Thyroid gland (tissue), 4 donors: Measurements from ENCODE around the gene MGMT. TPM values are rescaled to one million over a fixed set of nuclear protein-coding genes. Genes with fewer than 3 reads are reported as not detected.

Experiments used
- DNase-seq, 2 donors: peaks; one replicate each; pipeline ENCODE4 v3.0.0-alpha.2; 2019
- H3K27ac ChIP-seq, 3 donors: fragments of 200-600 bp; sonication (generic); 1 replicate in 2 of 3; 2 replicates in 1 of 3; pipeline ENCODE4 v1.5.1; 2016 to 2019; ENCODE audit warnings: mild to moderate bottlenecking in 1 of 3, moderate library complexity in 1 of 3
- H3K27me3 ChIP-seq: fragments of 200-600 bp; sonication (generic); one replicate; pipeline ENCODE4 v1.5.1; 2019
- H3K36me3 ChIP-seq, 2 donors: fragments of 200-600 bp; sonication (generic); one replicate each; pipeline ENCODE4 v1.5.1; 2016 to 2019
- H3K4me1 ChIP-seq, 2 donors: fragments of 200-600 bp; sonication (generic); one replicate each; pipeline ENCODE4 v1.5.1; 2017 to 2019
- H3K4me3 ChIP-seq, 3 donors: fragments of 200-600 bp; sonication (generic); replicated peaks in 1 of 3; 1 replicate in 2 of 3; 2 replicates in 1 of 3; pipeline ENCODE4 v1.5.1; 2016; ENCODE audit warnings: mild to moderate bottlenecking in 1 of 3
- H3K9me3 ChIP-seq: fragments of 200-600 bp; sonication (generic); one replicate; pipeline ENCODE4 v1.5.1; 2017
- CTCF ChIP-seq, 6 experiments: fragments of 200-600 bp in 3 of 6; fragments of 450-650 bp in 3 of 6; sonication (generic) in 3 of 6; IDR thresholded peaks; one replicate each; pipeline ENCODE4 v1.5.1; 2016 to 2019; ENCODE audit warnings: antibody characterized with exemption in 6 of 6, mild to moderate bottlenecking in 2 of 6, inconsistent platforms in 1 of 6, moderate library complexity in 1 of 6
- POLR2A ChIP-seq, 2 donors: fragments of 450-650 bp; IDR thresholded peaks; one replicate each; pipeline ENCODE4 v1.6.1; 2017; ENCODE audit warnings: antibody characterized with exemption in 2 of 2, mild to moderate bottlenecking in 2 of 2, moderate library complexity in 1 of 2
- WGBS, 2 donors: methylation state at CpG; one replicate each; pipeline ENCODE4 v1.1.5; 2017; 5-methylcytosine and 5-hydroxymethylcytosine counted together
- intact Hi-C: fragments of 100-400 bp; cut with DNase I; formaldehyde crosslinking; loops from one replicate; pipeline ENCODE4 v1.15.1; 2023
- total RNA-seq, 4 donors: library from RNA; depleted of rRNA; stranded (reverse); fragments of >200 nt; gene quantifications; one replicate each; pipeline ENCODE4 v1.2.3, GENCODE V29; 2016

Gene MGMT
- total RNA-seq, 4 donors from 2014 or later = 17.6 to 48.7 (median 30.7) TPM

GRCh38 chr10:129793996-129794395 is 327.0 kb downstream of the MGMT start:
- 92 to 96% methylated on average over 22 of the region's 22 CpGs for WGBS, 2 donors
- Histone ChIP-seq H3K9me3 (no peaks in the 10 kb centered on the region), H3K4me1 (no peaks in the 10 kb centered on the region), H3K27ac (no peak overlapping the region), H3K27me3 (no peaks in the 10 kb centered on the region), H3K36me3 (no peaks in the 10 kb centered on the region), H3K4me3 (no peak overlapping the region)
- TF ChIP-seq CTCF (IDR thresholded peaks at IDR 0.05) (no peak), POLR2A (IDR thresholded peaks at IDR 0.05) (no peak)
- DNase-seq = no peak
- intact Hi-C loops = no loop called here

GRCh38 chr10:129796710-129797420 is 329.8 kb downstream of the MGMT start:
- intact Hi-C loops = no loop called here
- Histone ChIP-seq H3K27me3 (no peaks in the 10 kb centered on the region), H3K4me1 (no peaks in the 10 kb centered on the region), H3K4me3 (no peak overlapping the region), H3K27ac (no peak overlapping the region), H3K36me3 (no peaks in the 10 kb centered on the region), H3K9me3 (no peaks in the 10 kb centered on the region)
- no peak for TF ChIP-seq POLR2A (IDR thresholded peaks at IDR 0.05)
- no peak for TF ChIP-seq CTCF (IDR thresholded peaks at IDR 0.05)
- WGBS, 2 donors = 76 to 87% methylated on average over 6 to 14 of the region's 14 CpGs
- no peak for DNase-seq

- no peak for DNase-seq
- no peak for TF ChIP-seq POLR2A (IDR thresholded peaks at IDR 0.05)
- Histone ChIP-seq H3K27ac (no peak overlapping the region), H3K9me3 (no peaks in the 10 kb centered on the region), H3K36me3 (no peaks in the 10 kb centered on the region), H3K4me1 (no peaks in the 10 kb centered on the region), H3K27me3 (no peaks in the 10 kb centered on the region), H3K4me3 (no peak overlapping the region)
- intact Hi-C loops = no loop called here
- WGBS, 2 donors = 53 to 94% methylated on average over 3 of the region's 3 CpGs
These were observed 332.9 kb downstream of the MGMT start for GRCh38 chr10:129799942-129800341.

- no peak for DNase-seq
- intact Hi-C loops = no loop called here
- H3K36me3 ChIP-seq = no peaks in the 10 kb centered on the region
- no peak overlapping the region for H3K4me3 ChIP-seq
- 71 to 72% methylated on average over 7 to 14 of the region's 14 CpGs for WGBS, 2 donors
- no peaks in the 10 kb centered on the region for H3K27me3 ChIP-seq
- H3K9me3 ChIP-seq = no peaks in the 10 kb centered on the region
- no peaks in the 10 kb centered on the region for H3K4me1 ChIP-seq
- H3K27ac ChIP-seq = no peak overlapping the region
- TF ChIP-seq POLR2A (IDR thresholded peaks at IDR 0.05) = no peak
- TF ChIP-seq CTCF (IDR thresholded peaks at IDR 0.05) = no peak
These were observed 333.8 kb downstream of the MGMT start for GRCh38 chr10:129800796-129801340.

- intact Hi-C loops = no loop called here
- Histone ChIP-seq H3K36me3 (no peaks in the 10 kb centered on the region), H3K4me1 (no peaks in the 10 kb centered on the region), H3K4me3 (no peak overlapping the region), H3K9me3 (no peaks in the 10 kb centered on the region), H3K27ac (no peak overlapping the region), H3K27me3 (no peaks in the 10 kb centered on the region)
- no peak for DNase-seq
- WGBS, 2 donors = 81 to 86% methylated on average over 7 of the region's 7 CpGs
- TF ChIP-seq CTCF (IDR thresholded peaks at IDR 0.05) = no peak
- TF ChIP-seq POLR2A (IDR thresholded peaks at IDR 0.05) = no peak
These were observed 340.2 kb downstream of the MGMT start for GRCh38 chr10:129807211-129807610.
